ENCODE measurements around the gene MYLK. TPM values are rescaled to one million over a fixed set of nuclear protein-coding genes. Genes with fewer than 3 reads are reported as not detected.
A peak's percentile ranks its signal among the peaks of the same experiment; 100 is the strongest.

Gene MYLK
- total and polyA plus RNA-seq, 2 donors (not counting 1 experiment from before 2014, with no cell fraction given) = 0.51 TPM; not detected in 1

- peaks cover 0 to under 1% (median 0%) of the 10 kb centered on the region in 3 donors for H3K9me3 ChIP-seq (ENCODE audit: control extremely low read depth in 1 of 3, control insufficient read depth in 2 of 3, insufficient read depth in 1 of 3, low read length in 2 of 3)
- no peaks in the 10 kb centered on the region for H4K20me1 ChIP-seq (ENCODE audit: control insufficient read depth, insufficient read depth, low read length, poor library complexity, severe bottlenecking)
- intact Hi-C loops (cut with micrococcal nuclease) = loop anchor here (10.0 kb wide), 1 partner anchor 788 kb away; the partner anchor contains the start of genes HSPBAP1 and SLC49A4
- no peak overlapping the region for H3K27ac ChIP-seq (ENCODE audit: low read length in 2 of 2)
- H2AFZ ChIP-seq (ENCODE audit: insufficient read depth, low read depth, low read length, poor library complexity, severe bottlenecking) = no peak overlapping the region
- POLR2A ChIA-PET = no interaction called here
- WGBS (ENCODE audit: insufficient coverage) = 92% methylated on average over 2 of the region's 3 CpGs
- no peak overlapping the region for H3K4me3 Mint-ChIP-seq
- ATAC-seq (ENCODE audit: low read depth) (no peak), DNase-seq (no peak)
- no peak overlapping the region for H3K9ac ChIP-seq (ENCODE audit: low read length)
- peaks cover 35% of the 10 kb centered on the region for H3K79me2 ChIP-seq (ENCODE audit: control insufficient read depth, insufficient read depth, low read length)
- H3K4me2 ChIP-seq (replicated peaks; ENCODE audit: low read depth, low read length, poor library complexity, severe bottlenecking) = peak overlapping the region; percentile 93
- no peak overlapping the region for H3K4me3 ChIP-seq (ENCODE audit: control extremely low read depth in 1 of 5, extremely low read depth in 1 of 5, insufficient read depth in 1 of 5, low read depth in 2 of 5, low read length in 4 of 5)
- H3K9me3 Mint-ChIP-seq (ENCODE audit: insufficient read depth) = no peaks in the 10 kb centered on the region
- peaks cover 23 to 25% of the 10 kb centered on the region in 2 donors for H3K4me1 ChIP-seq (ENCODE audit: control insufficient read depth in 2 of 2, insufficient read depth in 2 of 2, low read length in 2 of 2)
- H3K27ac Mint-ChIP-seq = no peak overlapping the region
- TF ChIP-seq EZH2 (IDR thresholded peaks at IDR 0.05; ENCODE audit: borderline replicate concordance, insufficient read depth, low read depth, low read length, poor library complexity, severe bottlenecking) (no peak), CTCF (IDR thresholded peaks at IDR 0.05) (no peak)
- peaks cover 7 to 22% of the 10 kb centered on the region in 2 experiments for H3K36me3 ChIP-seq (replicated peaks in 1 of 2; ENCODE audit: control extremely low read depth in 1 of 2, control insufficient read depth in 1 of 2, extremely low read depth in 1 of 2, insufficient read depth in 2 of 2, low read length in 1 of 2)
- CTCF ChIA-PET = interaction anchor here (0.8 to 3.4 kb wide), 4 partner anchors 8 to 25 kb away, joined by 3 to 10 read pairs (median 4); no protein-coding TSS in a partner anchor
- H3K27me3 ChIP-seq (replicated peaks in 1 of 4; ENCODE audit: control extremely low read depth in 1 of 4, control insufficient read depth in 3 of 4, insufficient read depth in 4 of 4, low read length in 3 of 4) = no peaks in the 10 kb centered on the region
- peaks cover 32% of the 10 kb centered on the region for H3K4me1 Mint-ChIP-seq
- H3K27me3 Mint-ChIP-seq = no peaks in the 10 kb centered on the region
These were observed 301.8 kb downstream of the MYLK start for GRCh38 chr3:123582315-123582714.

DNA sequence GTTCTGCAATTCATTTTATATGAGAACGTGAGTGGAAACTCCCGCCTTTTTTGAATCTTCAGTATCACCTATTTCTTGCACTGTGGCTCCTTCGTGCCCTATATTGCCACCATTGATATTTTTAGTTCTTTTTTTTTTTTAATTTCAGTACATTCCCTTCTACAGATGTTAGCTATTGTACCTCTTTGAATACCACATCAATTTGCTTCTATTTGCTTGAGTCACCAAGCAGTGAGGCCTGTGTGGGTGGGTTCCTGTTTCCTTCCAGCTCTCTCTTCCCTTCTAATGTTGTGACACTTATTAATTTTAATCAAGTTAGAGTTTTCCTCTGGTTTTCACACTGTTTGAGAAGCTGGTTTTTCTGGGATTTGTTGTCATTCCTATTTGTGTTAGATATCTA is 308.0 kb downstream of the MYLK start:
- no CpG with 5 or more reads among the region's 3 CpGs for WGBS (ENCODE audit: insufficient coverage)
- Mint-ChIP-seq H3K4me3 (peak overlapping the region; percentile 19), H3K9me3 (ENCODE audit: insufficient read depth) (no peaks in the 10 kb centered on the region), H3K27me3 (no peaks in the 10 kb centered on the region), H3K27ac (peak overlapping the region; percentile 60), H3K4me1 (peaks cover 48% of the 10 kb centered on the region)
- ChIA-PET CTCF (interaction anchor here (2.8 kb wide), 1 partner anchor 16 kb away, joined by 25 read pairs; no protein-coding TSS in a partner anchor), POLR2A (no interaction called here)
- Histone ChIP-seq H3K9ac (ENCODE audit: low read length) (peak overlapping the region; percentile 37), H2AFZ (ENCODE audit: insufficient read depth, low read depth, low read length, poor library complexity, severe bottlenecking) (peak overlapping the region; percentile 19), H4K20me1 (ENCODE audit: control insufficient read depth, insufficient read depth, low read length, poor library complexity, severe bottlenecking) (no peaks in the 10 kb centered on the region), H3K27ac (ENCODE audit: low read length in 2 of 2) (peak overlapping the region in 1 of 2 donors; percentile 66), H3K9me3 (ENCODE audit: control extremely low read depth in 1 of 3, control insufficient read depth in 2 of 3, insufficient read depth in 1 of 3, low read length in 2 of 3) (no peaks in the 10 kb centered on the region), H3K4me1 (ENCODE audit: control insufficient read depth in 2 of 2, insufficient read depth in 2 of 2, low read length in 2 of 2) (peaks cover 25 to 28% of the 10 kb centered on the region in 2 donors), H3K4me2 (replicated peaks; ENCODE audit: low read depth, low read length, poor library complexity, severe bottlenecking) (peak overlapping the region; percentile 59), H3K79me2 (ENCODE audit: control insufficient read depth, insufficient read depth, low read length) (peaks cover 19% of the 10 kb centered on the region), H3K36me3 (replicated peaks in 1 of 2; ENCODE audit: control extremely low read depth in 1 of 2, control insufficient read depth in 1 of 2, extremely low read depth in 1 of 2, insufficient read depth in 2 of 2, low read length in 1 of 2) (peaks cover 8 to 18% of the 10 kb centered on the region in 2 experiments), H3K4me3 (ENCODE audit: control extremely low read depth in 1 of 5, extremely low read depth in 1 of 5, insufficient read depth in 1 of 5, low read depth in 2 of 5, low read length in 4 of 5) (peak overlapping the region in 1 of 5 experiments; percentile 8), H3K27me3 (replicated peaks in 1 of 4; ENCODE audit: control extremely low read depth in 1 of 4, control insufficient read depth in 3 of 4, insufficient read depth in 4 of 4, low read length in 3 of 4) (no peaks in the 10 kb centered on the region)
- intact Hi-C loops (cut with micrococcal nuclease) = no loop called here
- ATAC-seq (ENCODE audit: low read depth) = peak; percentile 81
- TF ChIP-seq EZH2 (IDR thresholded peaks at IDR 0.05; ENCODE audit: borderline replicate concordance, insufficient read depth, low read depth, low read length, poor library complexity, severe bottlenecking) (no peak), CTCF (IDR thresholded peaks at IDR 0.05) (no peak)
- DNase-seq = peak; percentile 62

Data from B cell (primary cell).